Esophagus muscularis mucosa (tissue), 4 donors: ENCODE data around the gene MCF2L2.

Source experiments
- EP300 ChIP-seq: sonication (generic); formaldehyde crosslinking; IDR thresholded peaks from one replicate; pipeline ENCODE4 v1.6.1; 2017; ENCODE audit warnings: antibody characterized with exemption
- POLR2A ChIP-seq: fragments of 450-650 bp; IDR thresholded peaks from one replicate; pipeline ENCODE4 v1.6.1; 2017; ENCODE audit warnings: antibody characterized with exemption, moderate library complexity, mild to moderate bottlenecking, low read depth
- POLR2AphosphoS5 ChIP-seq, 2 donors: sonication (generic); formaldehyde crosslinking; IDR thresholded peaks; one replicate each; pipeline ENCODE4 v1.6.1; 2017; ENCODE audit warnings: antibody characterized with exemption in 2 of 2
- TF ChIP-seq, protein P1 (sequence below), 3 experiments: fragments of 200-600 bp in 2 of 3; fragments of 450-650 bp in 1 of 3; sonication (generic) in 2 of 3; IDR thresholded peaks; one replicate each; pipeline ENCODE4 v1.5.1; 2017 to 2019; ENCODE audit warnings: antibody characterized with exemption in 3 of 3, mild to moderate bottlenecking in 2 of 3, moderate library complexity in 1 of 3

DNA sequence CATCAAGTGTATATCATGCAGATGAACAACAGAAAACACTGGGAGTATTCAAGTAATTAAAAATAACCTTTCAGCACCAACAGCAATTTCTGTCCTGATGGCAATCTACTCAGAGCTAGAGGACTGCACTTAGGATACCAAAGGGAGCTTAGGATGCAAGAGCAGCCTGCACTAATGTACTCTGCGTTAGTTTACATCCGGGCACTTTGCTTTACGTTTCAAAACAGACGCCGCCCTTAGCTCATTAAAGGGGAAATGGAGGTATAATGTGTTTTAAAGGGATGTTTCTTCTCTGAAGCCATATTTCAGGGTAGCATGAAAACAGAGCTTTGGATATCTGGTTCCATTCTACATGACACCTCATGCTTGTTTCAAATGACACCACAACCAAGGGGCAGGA, 189.4 kb downstream of the MCF2L2 start:
- TF ChIP-seq EP300 (no peak), POLR2AphosphoS5 (IDR thresholded peaks at IDR 0.05) (no peak), POLR2A (no peak)
- TF ChIP-seq, protein P1, sequence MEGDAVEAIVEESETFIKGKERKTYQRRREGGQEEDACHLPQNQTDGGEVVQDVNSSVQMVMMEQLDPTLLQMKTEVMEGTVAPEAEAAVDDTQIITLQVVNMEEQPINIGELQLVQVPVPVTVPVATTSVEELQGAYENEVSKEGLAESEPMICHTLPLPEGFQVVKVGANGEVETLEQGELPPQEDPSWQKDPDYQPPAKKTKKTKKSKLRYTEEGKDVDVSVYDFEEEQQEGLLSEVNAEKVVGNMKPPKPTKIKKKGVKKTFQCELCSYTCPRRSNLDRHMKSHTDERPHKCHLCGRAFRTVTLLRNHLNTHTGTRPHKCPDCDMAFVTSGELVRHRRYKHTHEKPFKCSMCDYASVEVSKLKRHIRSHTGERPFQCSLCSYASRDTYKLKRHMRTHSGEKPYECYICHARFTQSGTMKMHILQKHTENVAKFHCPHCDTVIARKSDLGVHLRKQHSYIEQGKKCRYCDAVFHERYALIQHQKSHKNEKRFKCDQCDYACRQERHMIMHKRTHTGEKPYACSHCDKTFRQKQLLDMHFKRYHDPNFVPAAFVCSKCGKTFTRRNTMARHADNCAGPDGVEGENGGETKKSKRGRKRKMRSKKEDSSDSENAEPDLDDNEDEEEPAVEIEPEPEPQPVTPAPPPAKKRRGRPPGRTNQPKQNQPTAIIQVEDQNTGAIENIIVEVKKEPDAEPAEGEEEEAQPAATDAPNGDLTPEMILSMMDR (IDR thresholded peaks at IDR 0.05), result no peak
